ENCODE results near the gene POTEF.
"Not testable (repeated sequence)": the region's sequence is repeated elsewhere in the genome, so short reads cannot be mapped to it uniquely, and the experiment has no call there.

GRCh38 chr2:130174866-130175265 lies 45.8 kb upstream of the POTEF start:
- not testable (repeated sequence) for TF ChIP-seq EZH2phosphoT487 (IDR thresholded peaks at IDR 0.05; ENCODE audit: insufficient read depth, low read depth); EZH2 (IDR thresholded peaks at IDR 0.05; ENCODE audit: insufficient read depth, poor library complexity, severe bottlenecking)

Data from GM23248 (cell line).